G401.6 (cell line): ENCODE measurements around the gene SYNE2.

Source experiments
- FAIRE-seq: peaks from 2 replicates; lab custom pipeline; 2012; peaks lifted over from hg19 to GRCh38; lab: Jason Lieb, UNC

SYNE2 gene

GRCh38 chr14:63964113-63964512 is 111.3 kb downstream of the SYNE2 start:
- FAIRE-seq: no peak

GRCh38 chr14:63966407-63966806 is 113.6 kb downstream of the SYNE2 start:
- no peak for FAIRE-seq

- FAIRE-seq: no peak
These were observed 119.6 kb downstream of the SYNE2 start for GRCh38 chr14:63972323-63972932.

- no peak for FAIRE-seq
These were observed 121.4 kb downstream of the SYNE2 start for GRCh38 chr14:63974176-63974575.

GRCh38 chr14:63981569-63981968 is 128.8 kb downstream of the SYNE2 start:
- FAIRE-seq: no peak

GRCh38 chr14:63982156-63982555 is 129.4 kb downstream of the SYNE2 start:
- FAIRE-seq: no peak

- FAIRE-seq: no peak
These were observed 129.8 kb downstream of the SYNE2 start for GRCh38 chr14:63982629-63983028.

GRCh38 chr14:63986789-63987533 is 134.2 kb downstream of the SYNE2 start:
- FAIRE-seq: no peak

- FAIRE-seq: no peak
These were observed 135.8 kb downstream of the SYNE2 start for GRCh38 chr14:63988579-63988978.

GRCh38 chr14:63991833-63992232 is 139.0 kb downstream of the SYNE2 start:
- no peak for FAIRE-seq

GRCh38 chr14:63992858-63993257 is 140.1 kb downstream of the SYNE2 start:
- FAIRE-seq: no peak

GRCh38 chr14:63993992-63994391 is 141.2 kb downstream of the SYNE2 start:
- FAIRE-seq: no peak

- no peak for FAIRE-seq
These were observed 142.5 kb downstream of the SYNE2 start for GRCh38 chr14:63995285-63995684.

- no peak for FAIRE-seq
These were observed 143.2 kb downstream of the SYNE2 start for GRCh38 chr14:63996016-63996415.

- FAIRE-seq: no peak
These were observed 143.9 kb downstream of the SYNE2 start for GRCh38 chr14:63996625-63997220.

GRCh38 chr14:64000749-64001148 is 147.9 kb downstream of the SYNE2 start:
- no peak for FAIRE-seq

GRCh38 chr14:64005822-64006221 is 153.0 kb downstream of the SYNE2 start:
- FAIRE-seq: no peak

GRCh38 chr14:64008016-64008415 is 155.2 kb downstream of the SYNE2 start:
- no peak for FAIRE-seq

GRCh38 chr14:64012003-64012402 is 159.2 kb downstream of the SYNE2 start:
- no peak for FAIRE-seq

GRCh38 chr14:64012720-64013119 is 159.9 kb downstream of the SYNE2 start:
- no peak for FAIRE-seq

- no peak for FAIRE-seq
These were observed 172.7 kb downstream of the SYNE2 start for GRCh38 chr14:64025479-64025878.

GRCh38 chr14:64026600-64026999 is 173.8 kb downstream of the SYNE2 start:
- no peak for FAIRE-seq

GRCh38 chr14:64035143-64035542 is 182.3 kb downstream of the SYNE2 start:
- FAIRE-seq: no peak
